Neural crest cell (in vitro differentiated cells): ENCODE data around the gene TRPC1. TPM values are rescaled to one million over a fixed set of nuclear protein-coding genes. Genes with fewer than 3 reads are reported as not detected.
"Not testable (repeated sequence)": the region's sequence is repeated elsewhere in the genome, so short reads cannot be mapped to it uniquely, and the experiment has no call there.

Experiments
- DNase-seq: peaks from one replicate; pipeline ENCODE4 v3.0.0; 2021; ENCODE audit warnings: low read depth, mixed read lengths, low spot score
- H3K27ac Mint-ChIP-seq: one replicate; pipeline ENCODE4 v1.8.0; 2021; ENCODE audit warnings: mild to moderate bottlenecking, mixed read lengths; ENCODE audit not compliant: unreplicated experiment
- H3K27me3 Mint-ChIP-seq: 2 replicates; pipeline ENCODE4 v1.8.0; 2021; ENCODE audit warnings: low read depth, mild to moderate bottlenecking, mixed read lengths
- H3K36me3 Mint-ChIP-seq: 2 replicates; pipeline ENCODE4 v1.8.0; 2021; ENCODE audit warnings: low read depth, mild to moderate bottlenecking, mixed read lengths
- H3K4me1 Mint-ChIP-seq: 2 replicates; pipeline ENCODE4 v1.8.0; 2021; ENCODE audit warnings: mixed read lengths
- H3K4me3 Mint-ChIP-seq: one replicate; pipeline ENCODE4 v1.8.0; 2021; ENCODE audit warnings: mild to moderate bottlenecking, mixed read lengths
- H3K9me3 Mint-ChIP-seq: 2 replicates; pipeline ENCODE4 v1.8.0; 2021; ENCODE audit warnings: mixed read lengths
- CTCF ChIP-seq: fragments of 200-600 bp; sonication (generic); conservative IDR thresholded peaks from 2 replicates; pipeline ENCODE4 v1.5.0; 2021; ENCODE audit warnings: antibody characterized with exemption, mild to moderate bottlenecking
- total RNA-seq: library from RNA; stranded (reverse); gene quantifications from 2 replicates; pipeline ENCODE4 v1.2.1, GENCODE V29; 2021

The TRPC1 gene
- total RNA-seq, 1 donor from 2014 or later = 14.8 TPM

- H3K27ac Mint-ChIP-seq = no peak overlapping the region
Observed at GRCh38 chr3:142734834-142735233, 11.0 kb downstream of the TRPC1 start.

GRCh38 chr3:142735462-142735861, 11.6 kb downstream of the TRPC1 start:
- DNase-seq = no peak
- no peaks in the 10 kb centered on the region for H3K27me3 Mint-ChIP-seq
- TF ChIP-seq CTCF = no peak
- no peaks in the 10 kb centered on the region for H3K9me3 Mint-ChIP-seq
- H3K36me3 Mint-ChIP-seq = peaks cover 3% of the 10 kb centered on the region
- no peak overlapping the region for H3K4me3 Mint-ChIP-seq
- no peak overlapping the region for H3K27ac Mint-ChIP-seq
- H3K4me1 Mint-ChIP-seq = peaks cover 11% of the 10 kb centered on the region

More at GRCh38 chr3:142734834-142735233, 11.0 kb downstream of the TRPC1 start:
- Mint-ChIP-seq H3K9me3 (no peaks in the 10 kb centered on the region), H3K4me1 (peaks cover 11% of the 10 kb centered on the region), H3K36me3 (peaks cover 3% of the 10 kb centered on the region), H3K4me3 (no peak overlapping the region), H3K27me3 (no peaks in the 10 kb centered on the region)
- no peak for TF ChIP-seq CTCF
- no peak for DNase-seq

- TF ChIP-seq CTCF = no peak
- Mint-ChIP-seq H3K9me3 (no peaks in the 10 kb centered on the region), H3K27ac (no peak overlapping the region), H3K27me3 (no peaks in the 10 kb centered on the region), H3K4me1 (peaks cover 8% of the 10 kb centered on the region), H3K4me3 (no peak overlapping the region), H3K36me3 (peaks cover 3% of the 10 kb centered on the region)
- no peak for DNase-seq
Observed at GRCh38 chr3:142738396-142738795, 14.6 kb downstream of the TRPC1 start.

GRCh38 chr3:142746646-142747045, 22.8 kb downstream of the TRPC1 start:
- no peak for TF ChIP-seq CTCF
- no peak overlapping the region for H3K27ac Mint-ChIP-seq
- H3K9me3 Mint-ChIP-seq = peaks cover 2% of the 10 kb centered on the region

GRCh38 chr3:142750531-142750930, 26.7 kb downstream of the TRPC1 start:
- H3K36me3 Mint-ChIP-seq = peaks cover 19% of the 10 kb centered on the region
- not testable (repeated sequence) for H3K4me1 Mint-ChIP-seq, H3K27ac Mint-ChIP-seq, H3K27me3 Mint-ChIP-seq, H3K4me3 Mint-ChIP-seq, H3K9me3 Mint-ChIP-seq, DNase-seq

More at GRCh38 chr3:142746646-142747045, 22.8 kb downstream of the TRPC1 start:
- no peak for DNase-seq
- no peak overlapping the region for H3K4me3 Mint-ChIP-seq
- H3K36me3 Mint-ChIP-seq = peaks cover 19% of the 10 kb centered on the region
- H3K27me3 Mint-ChIP-seq = no peaks in the 10 kb centered on the region
- H3K4me1 Mint-ChIP-seq = no peaks in the 10 kb centered on the region

GRCh38 chr3:142752605-142753004, 28.8 kb downstream of the TRPC1 start:
- peaks cover 24% of the 10 kb centered on the region for H3K36me3 Mint-ChIP-seq
- H3K9me3 Mint-ChIP-seq, H3K27me3 Mint-ChIP-seq, H3K4me3 Mint-ChIP-seq, H3K4me1 Mint-ChIP-seq, DNase-seq, H3K27ac Mint-ChIP-seq: not testable (repeated sequence)

- no peak overlapping the region for H3K27ac Mint-ChIP-seq
- H3K36me3 Mint-ChIP-seq = peaks cover 28% of the 10 kb centered on the region
- no peak for DNase-seq
- peaks cover 7% of the 10 kb centered on the region for H3K9me3 Mint-ChIP-seq
- H3K4me1 Mint-ChIP-seq = no peaks in the 10 kb centered on the region
- H3K4me3 Mint-ChIP-seq = no peak overlapping the region
- no peaks in the 10 kb centered on the region for H3K27me3 Mint-ChIP-seq
- TF ChIP-seq CTCF = no peak
Observed at GRCh38 chr3:142754494-142754893, 30.7 kb downstream of the TRPC1 start.
